ENCODE measurements around the gene ANKS1A.

The ANKS1A gene

DNA sequence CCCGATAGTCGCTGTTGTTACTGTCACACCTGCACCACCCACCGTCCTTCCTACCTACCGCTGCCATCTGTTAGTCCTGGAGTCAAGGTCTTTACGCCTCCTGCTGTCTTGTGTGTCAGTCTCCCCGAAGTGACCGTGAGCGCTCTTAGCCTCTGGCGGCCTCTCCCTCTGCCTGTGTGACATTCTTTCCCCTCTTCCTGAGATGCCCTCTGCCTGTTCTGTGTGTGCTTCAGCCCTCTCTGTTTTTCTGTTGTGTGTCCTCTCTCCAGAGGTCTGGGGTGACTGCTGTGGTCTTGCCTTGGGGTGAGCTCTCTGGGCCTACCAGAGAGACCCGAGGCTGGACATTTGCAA is 197.2 kb downstream of the ANKS1A start:
- TF ChIP-seq, protein P1, sequence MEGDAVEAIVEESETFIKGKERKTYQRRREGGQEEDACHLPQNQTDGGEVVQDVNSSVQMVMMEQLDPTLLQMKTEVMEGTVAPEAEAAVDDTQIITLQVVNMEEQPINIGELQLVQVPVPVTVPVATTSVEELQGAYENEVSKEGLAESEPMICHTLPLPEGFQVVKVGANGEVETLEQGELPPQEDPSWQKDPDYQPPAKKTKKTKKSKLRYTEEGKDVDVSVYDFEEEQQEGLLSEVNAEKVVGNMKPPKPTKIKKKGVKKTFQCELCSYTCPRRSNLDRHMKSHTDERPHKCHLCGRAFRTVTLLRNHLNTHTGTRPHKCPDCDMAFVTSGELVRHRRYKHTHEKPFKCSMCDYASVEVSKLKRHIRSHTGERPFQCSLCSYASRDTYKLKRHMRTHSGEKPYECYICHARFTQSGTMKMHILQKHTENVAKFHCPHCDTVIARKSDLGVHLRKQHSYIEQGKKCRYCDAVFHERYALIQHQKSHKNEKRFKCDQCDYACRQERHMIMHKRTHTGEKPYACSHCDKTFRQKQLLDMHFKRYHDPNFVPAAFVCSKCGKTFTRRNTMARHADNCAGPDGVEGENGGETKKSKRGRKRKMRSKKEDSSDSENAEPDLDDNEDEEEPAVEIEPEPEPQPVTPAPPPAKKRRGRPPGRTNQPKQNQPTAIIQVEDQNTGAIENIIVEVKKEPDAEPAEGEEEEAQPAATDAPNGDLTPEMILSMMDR (IDR thresholded peaks at IDR 0.05) = no peak
- H3K4me3 Mint-ChIP-seq = no peak overlapping the region
- peaks cover 24% of the 10 kb centered on the region for H3K36me3 Mint-ChIP-seq (ENCODE audit: low read depth)
- no peak for DNase-seq
- H3K4me1 Mint-ChIP-seq = peaks cover 27% of the 10 kb centered on the region
- H3K27me3 Mint-ChIP-seq (ENCODE audit: low read depth, poor library complexity) = peaks cover 6% of the 10 kb centered on the region
- H3K9me3 Mint-ChIP-seq = no peaks in the 10 kb centered on the region
- H3K27ac Mint-ChIP-seq = no peak overlapping the region

DNA sequence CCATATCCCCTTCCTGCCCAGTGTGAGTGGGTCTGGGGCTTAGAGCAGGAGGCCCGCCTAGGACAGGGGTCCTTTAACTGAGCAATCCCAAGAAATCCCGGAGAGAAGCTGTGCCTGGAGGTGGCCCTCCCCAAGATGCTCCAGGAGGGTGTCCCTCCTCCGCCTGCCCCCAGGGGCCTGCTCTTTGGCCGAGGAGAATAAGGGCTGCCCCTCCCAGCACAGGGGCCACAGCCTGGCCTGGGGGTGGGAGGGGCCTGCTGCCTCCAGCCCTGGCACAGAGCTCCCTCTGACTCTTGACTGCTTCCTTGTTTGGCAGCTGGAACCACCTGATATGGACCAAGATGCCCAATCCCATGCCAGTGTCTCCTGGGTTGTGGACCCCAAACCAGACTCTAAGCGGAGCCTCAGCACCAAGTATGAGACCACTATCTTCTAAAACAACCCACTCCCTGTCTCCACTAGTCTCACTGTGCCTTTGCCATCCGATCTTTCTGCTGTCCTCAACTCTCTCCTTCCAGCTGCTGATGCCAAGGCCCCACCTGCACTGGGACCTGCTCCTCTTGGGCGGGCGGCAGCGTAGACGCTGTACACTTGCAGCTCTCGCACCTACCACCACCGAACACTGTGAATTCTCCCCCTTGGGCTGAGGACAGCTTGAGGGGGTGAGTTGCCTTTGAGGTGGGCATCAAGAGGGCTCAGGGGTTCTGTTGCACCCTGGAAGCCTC is 197.7 kb downstream of the ANKS1A start:
- DNase-seq = no peak
- peaks cover 3% of the 10 kb centered on the region for H3K27me3 Mint-ChIP-seq (ENCODE audit: low read depth, poor library complexity)
- H3K36me3 Mint-ChIP-seq (ENCODE audit: low read depth) = peaks cover 19% of the 10 kb centered on the region
- H3K4me1 Mint-ChIP-seq = peaks cover 27% of the 10 kb centered on the region
- TF ChIP-seq, protein P1 (IDR thresholded peaks at IDR 0.05) = no peak
- peak overlapping the region; percentile 60 for H3K27ac Mint-ChIP-seq
- H3K4me3 Mint-ChIP-seq = no peak overlapping the region
- H3K9me3 Mint-ChIP-seq = no peaks in the 10 kb centered on the region

DNA sequence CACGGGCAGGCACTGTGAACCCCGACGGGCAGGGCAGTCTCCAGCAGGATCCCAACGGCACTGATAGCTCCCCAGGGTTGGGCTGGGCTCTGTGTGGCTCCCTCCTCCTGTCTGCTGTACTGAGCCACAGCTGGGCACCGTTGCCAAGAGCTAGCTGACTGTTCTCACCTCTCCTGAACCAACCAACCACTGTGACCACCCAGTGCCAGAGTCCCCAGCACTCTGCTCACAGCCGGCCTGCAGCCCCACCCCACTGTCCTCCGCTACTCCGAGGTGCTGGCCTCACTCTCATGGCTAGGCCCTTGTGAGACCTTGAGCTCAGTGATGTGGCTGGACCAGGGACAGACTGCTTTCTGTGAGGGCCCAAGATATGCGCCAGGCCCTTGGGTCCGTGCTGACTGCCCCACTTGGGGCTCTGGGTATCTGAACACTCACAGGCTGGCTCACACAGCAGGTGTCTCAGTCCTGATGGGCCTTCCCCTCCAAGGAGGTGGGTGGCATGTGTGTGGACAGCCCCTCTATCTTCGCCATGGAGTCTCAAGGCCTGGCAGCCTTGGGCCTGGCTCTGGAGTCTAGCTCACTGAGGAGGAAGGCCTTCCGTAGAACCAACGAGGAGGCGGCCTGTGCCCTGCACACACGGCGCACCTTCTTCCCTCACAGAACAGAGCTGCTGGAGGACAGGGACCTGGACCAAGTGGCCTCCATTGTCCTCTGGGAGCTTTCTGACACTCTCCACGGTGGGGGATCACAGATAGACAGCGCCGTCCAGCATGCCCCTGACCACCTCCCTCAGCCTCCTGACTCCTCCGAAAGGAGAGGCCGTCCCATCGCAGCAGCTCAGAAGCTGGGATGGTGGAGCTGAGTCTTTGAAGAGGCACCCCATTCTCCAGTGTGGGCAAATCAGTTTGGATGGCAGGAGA is 198.6 kb downstream of the ANKS1A start:
- DNase-seq = no peak
- no peak overlapping the region for H3K4me3 Mint-ChIP-seq
- H3K27ac Mint-ChIP-seq = no peak overlapping the region
- peaks cover 15% of the 10 kb centered on the region for H3K36me3 Mint-ChIP-seq (ENCODE audit: low read depth)
- H3K9me3 Mint-ChIP-seq = no peaks in the 10 kb centered on the region
- H3K4me1 Mint-ChIP-seq = peaks cover 24% of the 10 kb centered on the region
- H3K27me3 Mint-ChIP-seq (ENCODE audit: low read depth, poor library complexity) = no peaks in the 10 kb centered on the region
- TF ChIP-seq, protein P1 (IDR thresholded peaks at IDR 0.05) = no peak

DNA sequence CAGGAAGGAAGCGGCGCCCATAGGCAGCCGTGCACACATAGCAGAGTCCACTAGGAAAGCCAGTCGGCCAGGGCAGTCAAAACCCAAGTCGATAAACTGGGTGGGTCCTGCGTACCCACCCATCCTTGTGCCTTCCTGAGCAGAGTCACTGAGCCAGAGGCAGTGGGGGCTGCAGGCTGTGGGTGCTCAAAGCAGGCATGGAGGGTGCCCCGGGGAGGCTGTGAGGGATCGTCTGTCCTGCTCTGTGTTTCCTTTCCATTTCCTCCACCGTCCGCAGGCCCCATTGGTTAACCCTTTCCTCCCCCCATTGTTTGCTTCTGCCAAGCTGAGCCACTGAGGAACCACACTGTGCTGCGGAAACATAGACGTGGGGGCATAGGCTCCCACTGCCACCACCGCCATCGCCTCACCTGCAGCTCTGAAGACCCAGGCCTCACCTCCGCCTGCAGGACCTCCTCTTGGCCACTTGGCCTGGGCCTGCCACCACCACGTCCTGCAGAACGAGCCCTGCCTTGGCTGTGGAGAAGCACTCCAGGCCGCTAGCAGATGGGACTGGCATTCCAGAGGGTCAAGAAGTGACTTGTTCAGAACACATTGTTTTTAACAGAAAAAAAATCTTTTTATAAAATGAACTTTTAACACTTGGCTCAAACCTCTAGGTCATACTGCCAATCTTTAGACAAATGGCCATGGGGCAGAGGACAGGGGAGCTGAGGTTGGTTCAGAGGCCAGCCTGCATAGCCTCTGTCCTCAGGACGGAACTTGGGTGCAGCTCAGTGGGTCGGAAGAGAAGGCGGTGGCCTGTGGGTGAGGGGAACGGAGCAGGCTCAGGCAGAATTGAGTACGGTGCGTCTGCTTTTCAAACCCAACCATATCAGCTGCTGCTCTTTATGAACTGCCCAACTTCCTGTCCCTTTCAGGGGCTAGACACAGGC is 199.5 kb downstream of the ANKS1A start:
- Mint-ChIP-seq H3K9me3 (no peaks in the 10 kb centered on the region), H3K27ac (peak overlapping the region; percentile 51), H3K4me3 (no peak overlapping the region), H3K4me1 (peaks cover 34% of the 10 kb centered on the region), H3K27me3 (ENCODE audit: low read depth, poor library complexity) (no peaks in the 10 kb centered on the region), H3K36me3 (ENCODE audit: low read depth) (peaks cover 15% of the 10 kb centered on the region)
- TF ChIP-seq, protein P1 (IDR thresholded peaks at IDR 0.05) = no peak
- no peak for DNase-seq

DNA sequence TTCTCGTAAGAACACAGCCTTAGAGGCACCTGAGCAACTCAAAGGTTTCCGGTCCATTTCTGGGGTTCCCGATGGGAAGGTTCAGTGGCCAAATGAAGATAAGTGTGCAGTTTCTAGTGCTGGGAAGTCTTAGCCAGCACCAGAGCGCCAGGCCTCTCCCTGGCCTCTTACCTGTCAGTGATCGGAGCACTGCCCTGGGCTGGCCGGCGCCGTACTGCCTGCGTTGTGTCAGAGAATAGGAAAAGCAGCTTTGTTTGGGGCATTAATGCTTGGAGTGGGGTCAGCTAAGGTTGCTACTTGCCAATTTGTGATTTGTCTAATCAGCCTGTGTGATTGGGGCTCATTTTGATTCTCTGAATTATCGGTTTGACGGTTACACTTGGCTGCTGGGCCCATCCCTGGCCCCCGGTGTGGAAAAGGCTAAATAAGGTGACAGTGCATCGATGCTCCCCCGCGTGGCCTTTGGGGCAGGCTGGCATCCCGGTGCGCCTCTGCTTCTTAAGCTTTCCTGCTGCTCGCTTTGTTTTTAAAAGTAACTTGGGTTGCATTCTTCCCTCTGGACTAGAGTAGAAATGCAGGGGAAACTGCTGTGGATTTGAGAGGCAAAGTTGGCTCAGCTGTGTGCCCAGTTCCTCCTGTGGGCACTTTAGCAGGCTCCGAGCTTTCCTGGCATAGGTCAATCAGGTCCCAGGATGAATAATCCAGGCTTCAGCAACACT is 200.3 kb downstream of the ANKS1A start:
- H3K4me3 Mint-ChIP-seq = no peak overlapping the region
- no peaks in the 10 kb centered on the region for H3K9me3 Mint-ChIP-seq
- DNase-seq = no peak
- H3K36me3 Mint-ChIP-seq (ENCODE audit: low read depth) = peaks cover 15% of the 10 kb centered on the region
- no peak overlapping the region for H3K27ac Mint-ChIP-seq
- no peaks in the 10 kb centered on the region for H3K27me3 Mint-ChIP-seq (ENCODE audit: low read depth, poor library complexity)
- H3K4me1 Mint-ChIP-seq = peaks cover 42% of the 10 kb centered on the region
- TF ChIP-seq, protein P1 (IDR thresholded peaks at IDR 0.05) = no peak
